HG03060 (cell line): Measurements from ENCODE around the gene FITM2.
"Not testable (repeated sequence)": the region's sequence is repeated elsewhere in the genome, so short reads cannot be mapped to it uniquely, and the experiment has no call there.

ENCODE experiments used
- ATAC-seq: cut with Tn5 transposase; IDR thresholded peaks from one replicate; pipeline ENCODE4 v1.9.1; 2021; ENCODE audit warnings: low read depth, moderate number of reproducible peaks; ENCODE audit not compliant: unreplicated experiment

Gene FITM2, protein sequence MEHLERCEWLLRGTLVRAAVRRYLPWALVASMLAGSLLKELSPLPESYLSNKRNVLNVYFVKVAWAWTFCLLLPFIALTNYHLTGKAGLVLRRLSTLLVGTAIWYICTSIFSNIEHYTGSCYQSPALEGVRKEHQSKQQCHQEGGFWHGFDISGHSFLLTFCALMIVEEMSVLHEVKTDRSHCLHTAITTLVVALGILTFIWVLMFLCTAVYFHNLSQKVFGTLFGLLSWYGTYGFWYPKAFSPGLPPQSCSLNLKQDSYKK

DNA sequence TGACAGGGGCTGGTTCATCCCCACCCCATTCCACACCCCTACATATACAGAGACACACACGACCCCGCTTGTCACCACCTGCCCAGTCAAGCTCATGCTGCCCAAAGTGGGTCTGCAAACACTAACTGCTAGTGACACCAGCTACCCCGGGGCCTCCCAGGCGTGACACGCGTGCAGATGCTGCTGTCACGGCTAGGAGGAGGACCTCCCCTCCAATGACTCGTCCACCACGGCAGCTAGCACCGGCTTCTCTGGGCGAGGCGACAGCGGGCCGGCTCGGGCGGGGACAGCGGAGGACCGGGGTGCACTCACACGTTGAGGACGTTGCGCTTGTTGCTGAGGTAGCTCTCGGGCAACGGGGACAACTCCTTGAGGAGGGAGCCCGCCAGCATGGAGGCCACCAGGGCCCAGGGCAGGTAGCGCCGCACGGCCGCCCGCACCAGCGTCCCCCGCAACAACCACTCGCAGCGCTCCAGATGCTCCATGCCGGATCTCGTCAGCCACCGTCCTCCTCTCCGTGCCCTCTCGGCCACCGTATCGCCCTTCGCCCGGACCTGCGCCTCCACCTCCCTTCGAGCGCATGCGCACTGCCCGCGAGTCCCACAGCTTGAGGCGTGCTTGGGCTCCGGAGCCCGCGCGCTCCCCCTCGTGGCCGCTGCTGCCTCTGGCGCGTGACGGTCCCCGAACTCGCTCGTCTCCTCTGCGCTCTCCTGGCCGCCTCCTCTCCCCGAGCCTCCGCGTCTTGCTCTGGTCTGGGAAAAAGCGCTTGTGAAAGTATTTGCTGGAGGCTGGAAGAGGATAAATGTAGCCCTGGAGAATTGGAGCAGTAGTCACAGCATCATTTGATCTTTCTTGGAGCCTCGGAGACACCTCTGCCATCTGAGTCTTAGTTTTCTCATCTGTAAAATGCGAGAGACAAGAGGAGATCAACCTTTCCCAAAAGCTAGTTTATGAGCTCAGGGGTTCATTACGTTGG, at the start of gene FITM2:
Gene FITM2 (minus strand): TSS at position 539 of the 976 bp plus-strand sequence. CDS start 54 bp downstream, at position 485.
- peak; percentile 63 for ATAC-seq

DNA sequence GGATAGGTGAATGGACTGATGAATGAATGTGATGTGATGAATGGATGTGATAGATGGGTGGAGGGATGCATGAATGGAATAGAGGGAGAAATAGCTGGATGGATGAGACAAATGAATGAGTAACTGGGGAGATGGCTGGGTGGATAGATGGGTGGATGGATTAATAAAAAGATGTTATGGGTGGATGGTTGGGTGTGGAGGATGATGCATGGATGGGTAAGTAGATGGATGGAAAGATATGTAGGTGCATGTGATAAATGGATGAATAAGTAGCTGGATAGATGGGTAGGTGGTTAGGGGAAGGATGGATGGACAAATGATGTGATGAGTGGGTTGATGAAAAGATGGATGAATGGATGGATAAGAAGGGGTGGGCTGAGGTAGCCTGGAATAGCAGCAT, 49.2 kb upstream of the FITM2 start:
- no peak for ATAC-seq

DNA sequence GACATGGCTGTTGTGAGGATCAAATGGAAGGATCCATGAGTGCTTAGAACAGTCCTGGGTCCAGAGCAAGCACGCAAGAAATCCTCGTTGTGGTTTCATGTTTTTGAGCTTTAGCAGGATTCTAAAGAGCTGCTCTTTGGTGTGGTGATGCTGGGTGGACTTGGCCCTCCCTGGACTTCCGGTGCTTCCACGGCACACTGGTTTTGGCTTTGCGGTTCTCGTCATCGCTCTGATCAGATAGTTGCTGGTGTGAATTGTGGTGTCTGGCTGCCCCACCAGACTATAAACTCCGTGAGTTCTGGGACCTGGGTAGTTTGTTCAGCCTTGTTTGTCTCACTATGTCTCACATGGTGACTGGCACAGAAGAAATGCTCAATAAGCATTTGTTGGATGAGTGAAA, 47.8 kb upstream of the FITM2 start:
- ATAC-seq: no peak

DNA sequence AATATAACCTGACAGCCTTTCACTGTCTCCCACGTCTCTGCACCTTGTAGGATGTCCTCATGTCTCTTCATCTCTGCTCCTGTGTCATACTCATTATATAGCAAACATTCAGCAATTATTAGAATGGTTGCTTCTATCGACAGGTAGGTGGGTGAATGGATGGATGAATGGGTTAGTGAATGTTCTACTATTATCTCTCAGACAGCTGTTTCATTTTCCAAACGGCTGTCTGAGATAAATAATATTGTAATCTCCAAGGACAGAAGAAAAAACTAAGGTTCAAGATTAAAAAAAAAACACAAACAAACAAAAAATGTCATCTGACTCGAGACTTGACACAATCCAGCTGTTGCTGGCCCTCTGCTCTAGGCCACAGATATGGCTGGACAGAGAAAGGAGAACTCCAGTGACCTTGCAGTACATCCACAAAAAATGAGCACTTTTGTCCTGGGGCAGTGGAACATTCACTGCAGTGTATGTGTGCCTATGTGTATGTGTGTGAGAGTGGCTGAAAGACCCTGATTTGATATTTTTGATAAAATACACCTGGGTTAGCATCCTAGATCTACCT, 46.6 kb upstream of the FITM2 start:
- ATAC-seq: no peak

DNA sequence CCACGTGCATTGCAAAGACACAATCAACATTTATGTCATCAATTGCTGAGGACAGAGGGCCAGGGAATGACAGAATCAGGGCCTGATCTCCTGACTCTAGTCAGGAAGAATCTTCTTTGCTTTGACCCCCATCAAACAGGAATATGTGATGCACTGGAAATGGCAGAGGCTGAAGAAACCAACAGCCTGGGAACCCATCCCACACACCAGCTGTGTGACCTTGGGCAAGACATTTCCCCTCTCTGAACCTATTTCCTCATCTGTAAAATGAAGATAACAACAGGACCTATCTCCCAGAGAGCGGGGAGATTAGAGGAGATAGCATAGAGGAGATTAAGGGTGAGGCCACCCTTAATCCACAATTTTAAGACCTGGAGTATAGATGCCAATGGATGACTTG, 46.0 kb upstream of the FITM2 start:
- no peak for ATAC-seq

DNA sequence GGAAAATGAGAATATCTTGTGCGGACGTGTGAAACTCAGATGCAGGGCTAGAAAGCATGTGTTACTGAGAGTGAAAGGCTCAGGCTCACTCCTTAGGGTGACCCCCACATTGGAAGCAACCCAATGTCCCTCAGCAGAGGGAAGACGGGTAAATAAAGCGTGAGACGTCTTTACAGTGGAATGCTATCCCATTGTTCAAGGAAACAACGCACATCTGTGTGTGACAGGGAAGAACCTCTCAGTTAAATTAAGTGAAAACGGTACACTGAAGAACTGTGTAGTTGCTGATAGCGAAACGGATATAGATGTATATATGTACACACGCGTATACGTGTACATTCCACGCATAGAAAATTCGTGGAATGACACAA, 45.3 kb upstream of the FITM2 start:
- no peak for ATAC-seq

DNA sequence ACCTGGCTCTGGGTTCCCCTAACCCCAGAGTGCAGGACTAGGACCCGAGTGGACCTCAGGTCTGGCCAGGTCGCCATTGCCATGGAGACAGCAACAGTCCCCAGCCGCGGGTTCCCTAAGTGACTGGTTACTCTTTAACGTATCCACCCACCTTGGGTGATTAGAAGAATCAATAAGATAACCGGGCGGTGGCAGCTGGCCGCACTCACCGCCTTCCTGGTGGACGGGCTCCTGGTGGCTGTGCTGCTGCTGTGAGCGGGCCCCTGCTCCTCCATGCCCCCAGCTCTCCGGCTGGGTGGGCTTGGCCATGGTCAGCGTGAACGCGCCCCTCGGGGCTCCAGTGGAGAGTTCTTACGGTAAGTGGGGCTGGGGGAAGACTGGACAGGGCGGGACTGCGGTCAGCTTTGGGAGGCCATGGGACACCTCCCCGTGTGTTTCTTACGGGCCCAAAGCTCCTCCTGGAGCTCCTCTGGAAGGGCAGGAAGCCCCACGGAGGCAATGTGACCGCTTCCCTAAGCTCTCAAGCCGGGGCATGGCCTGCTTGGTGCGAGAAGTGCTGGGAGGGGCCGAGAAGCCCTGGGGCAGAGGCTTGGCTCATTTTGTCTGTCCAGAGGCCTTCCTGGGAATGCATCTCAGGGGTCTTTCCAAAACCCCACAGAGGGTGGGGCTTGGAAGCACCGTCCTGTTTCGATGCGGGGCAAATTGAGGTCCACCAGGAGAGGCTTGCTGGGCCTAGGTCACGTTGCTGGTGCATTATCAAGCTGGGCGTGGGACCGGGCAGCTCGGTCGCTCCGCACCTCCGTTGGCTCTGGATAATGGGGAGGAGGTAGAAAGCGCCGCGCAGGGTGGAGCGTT, 44.7 kb upstream of the FITM2 start, which contains the start of gene HNF4A:
Gene HNF4A (plus strand): TSS at position 202 of the 855 bp plus-strand sequence. CDS start 106 bp downstream, at position 308.
- ATAC-seq: no peak

DNA sequence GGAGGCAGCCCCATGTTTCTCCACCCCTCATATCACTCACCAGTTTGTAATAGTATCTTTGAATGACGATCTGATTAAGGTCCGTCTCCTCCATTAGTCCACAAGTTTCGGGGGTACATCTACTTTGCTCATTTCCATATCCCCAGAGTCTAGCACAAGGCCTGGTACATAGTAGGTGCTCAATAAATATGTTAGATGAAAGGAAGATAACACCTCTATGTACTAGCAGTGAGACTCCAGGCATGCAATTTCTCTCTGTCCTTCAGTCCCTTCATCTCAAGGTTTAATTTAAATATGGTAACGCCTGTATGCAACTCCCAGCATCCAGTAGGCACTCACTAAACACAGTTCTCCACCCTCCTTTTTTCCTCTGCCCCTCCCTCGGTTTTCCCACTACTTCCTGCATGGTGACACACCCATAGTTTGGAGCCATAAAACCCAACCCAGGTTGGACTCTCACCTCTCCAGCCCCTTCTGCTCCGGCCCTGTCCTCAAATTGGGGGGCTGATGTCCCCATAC, 44.0 kb upstream of the FITM2 start:
- no peak for ATAC-seq

DNA sequence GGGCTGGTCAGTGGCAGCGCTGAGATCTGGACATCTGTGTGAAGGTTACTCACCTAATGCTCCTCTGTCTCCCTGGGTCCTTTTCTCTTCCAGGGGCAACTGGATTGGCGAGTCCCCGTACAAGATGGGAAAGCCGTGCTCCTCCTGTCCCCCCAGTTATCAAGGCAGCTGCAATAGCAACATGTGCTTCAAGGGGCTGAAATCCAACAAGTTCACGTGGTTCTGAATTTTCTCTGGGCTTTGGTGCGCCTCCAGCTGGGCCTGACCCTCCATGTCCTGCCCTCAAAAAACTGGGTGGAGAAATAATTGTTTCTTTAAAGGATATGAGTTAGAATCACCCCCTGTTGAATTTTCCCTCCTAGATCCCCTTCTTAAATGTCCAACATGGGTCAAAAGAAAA, 39.6 kb upstream of the FITM2 start:
- no peak for ATAC-seq

DNA sequence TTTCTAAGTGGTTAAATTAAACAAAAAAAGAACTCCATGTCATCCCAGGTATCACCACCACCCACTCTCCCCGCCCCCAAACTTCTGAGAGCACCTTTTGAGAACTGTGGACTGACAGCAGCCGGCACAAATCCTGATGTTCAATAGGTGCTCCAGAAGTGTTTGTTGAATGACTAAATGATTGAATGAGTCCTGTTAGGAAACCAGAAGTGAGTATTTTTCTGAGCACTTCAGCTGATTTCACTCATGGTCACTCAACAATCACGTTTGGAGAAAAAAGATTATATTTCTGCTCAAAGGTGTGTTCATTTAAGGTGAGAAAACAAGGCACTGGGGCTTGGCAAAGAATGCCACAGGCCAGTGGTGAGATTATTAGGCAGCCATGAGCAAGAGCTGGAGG, 38.3 kb upstream of the FITM2 start:
- no peak for ATAC-seq

DNA sequence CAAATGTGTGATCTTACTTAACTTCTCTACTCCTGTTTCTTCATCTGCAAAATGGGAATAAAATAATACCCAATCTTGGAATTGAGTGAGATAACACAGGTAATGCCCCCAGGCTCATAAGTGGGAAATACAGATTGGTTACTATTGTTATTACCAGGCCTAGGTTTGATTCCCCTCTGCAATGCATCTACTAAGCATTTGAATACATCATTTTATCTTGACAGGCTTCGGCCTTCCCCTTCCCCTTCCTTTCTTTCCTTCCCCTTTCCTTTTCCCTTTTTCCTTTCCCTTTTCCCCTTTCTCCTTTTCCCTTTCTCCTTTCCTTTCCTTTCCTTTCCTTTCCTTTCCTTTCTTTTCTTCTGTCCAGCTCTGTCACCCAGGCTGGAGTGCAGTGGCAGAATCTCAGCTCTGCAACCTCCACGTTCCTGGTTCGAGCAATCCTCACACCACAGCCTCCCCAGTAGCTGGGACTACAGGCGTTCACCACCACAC, 37.2 kb upstream of the FITM2 start:
- no peak for ATAC-seq

DNA sequence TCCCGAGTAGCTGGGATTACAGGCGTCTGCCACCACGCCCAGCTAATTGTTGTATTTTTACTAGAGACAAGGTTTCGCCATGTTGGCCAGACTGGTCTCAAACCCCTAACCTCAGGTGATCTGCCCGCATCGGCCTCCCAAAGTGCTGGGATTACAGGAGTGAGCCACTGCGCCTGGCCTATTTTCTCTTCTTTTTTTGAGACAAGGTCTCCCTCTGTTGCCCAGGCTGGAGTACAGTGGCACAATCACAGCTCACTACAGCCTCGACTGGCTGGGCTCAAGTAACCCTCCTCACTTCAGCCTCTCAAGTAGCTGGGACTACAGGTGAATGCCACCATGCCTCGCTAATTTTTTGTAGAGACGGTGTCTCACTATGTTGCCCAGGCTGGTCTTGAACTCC, 34.9 kb upstream of the FITM2 start:
- not testable (repeated sequence) for ATAC-seq

DNA sequence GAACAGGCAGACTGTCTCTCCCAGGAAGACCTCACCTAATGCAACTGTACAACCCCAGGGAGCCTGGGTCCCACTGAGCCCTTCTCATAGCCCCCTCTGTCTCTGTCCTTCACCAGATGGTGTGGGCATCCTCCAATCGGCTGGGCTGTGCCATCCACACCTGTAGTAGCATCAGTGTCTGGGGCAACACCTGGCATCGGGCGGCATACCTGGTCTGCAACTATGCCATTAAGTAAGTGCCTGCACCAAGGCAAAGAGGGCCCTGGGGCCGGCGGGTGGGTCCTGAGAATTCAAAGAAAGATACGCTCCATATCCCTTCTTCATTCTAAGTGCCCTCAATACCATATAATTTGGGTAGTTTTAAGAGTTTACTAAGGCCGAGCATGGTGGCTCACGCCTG, 34.1 kb upstream of the FITM2 start:
- no peak for ATAC-seq

DNA sequence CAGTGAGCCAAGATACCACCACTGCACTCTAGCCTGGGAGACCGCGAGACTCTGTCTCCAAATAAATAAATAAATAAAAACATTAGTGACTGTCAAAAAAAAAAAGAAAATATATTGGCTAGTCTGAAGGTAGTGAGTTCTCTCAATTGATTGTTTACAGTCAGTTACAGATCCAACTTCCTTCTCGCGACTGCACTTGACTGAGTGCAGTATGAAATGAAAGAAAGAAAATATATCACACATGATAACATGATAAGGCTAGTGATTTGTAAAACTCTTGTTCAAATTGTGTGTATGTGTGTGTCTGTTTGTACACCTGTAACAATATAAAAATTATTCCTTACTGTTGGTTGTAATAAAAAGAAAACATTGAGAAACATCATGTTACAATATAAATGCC, 33.7 kb upstream of the FITM2 start:
- ATAC-seq: no peak

DNA sequence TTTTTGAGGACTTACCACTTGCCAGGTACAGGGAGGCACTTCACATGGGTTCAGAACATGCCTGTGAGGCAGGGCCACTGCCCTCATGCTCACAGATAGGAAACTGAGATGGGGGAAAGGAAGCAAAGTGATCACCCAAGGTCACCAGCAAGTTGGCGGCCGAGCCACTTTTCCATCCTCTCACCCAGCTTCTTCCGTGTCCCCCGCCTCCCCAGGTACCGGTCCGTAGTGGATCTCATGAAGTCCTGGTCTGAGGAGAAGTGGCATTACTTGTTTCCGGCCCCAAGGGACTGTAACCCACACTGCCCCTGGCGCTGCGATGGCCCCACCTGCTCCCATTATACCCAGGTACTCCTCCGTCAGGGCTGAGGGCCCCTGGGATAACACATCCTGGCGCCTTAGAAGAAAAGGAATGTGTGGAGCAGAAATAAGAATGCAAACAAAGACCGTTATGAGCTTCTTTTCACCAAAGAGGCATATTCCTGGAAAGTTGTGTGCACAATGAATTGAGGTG, 32.2 kb upstream of the FITM2 start:
- ATAC-seq: no peak

DNA sequence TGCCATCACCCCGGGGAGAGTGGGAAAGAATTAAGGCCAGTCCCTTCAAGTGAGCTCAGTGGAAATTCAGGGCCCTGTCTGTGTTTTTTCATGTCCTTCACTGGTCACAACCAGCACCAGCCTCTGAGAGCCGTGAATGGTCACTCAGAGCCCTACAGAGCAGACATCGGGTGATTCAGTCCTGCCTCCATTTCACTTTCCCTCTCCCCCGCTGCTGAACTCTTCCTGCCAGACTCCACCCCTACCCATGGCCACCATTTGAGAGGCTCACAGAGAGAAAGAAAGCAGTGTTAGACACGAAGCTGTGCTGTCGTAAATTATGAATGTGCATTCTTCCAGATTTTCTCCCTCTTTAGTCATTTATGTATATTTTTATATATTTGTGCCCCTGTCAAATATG, 31.2 kb upstream of the FITM2 start:
- no peak for ATAC-seq

DNA sequence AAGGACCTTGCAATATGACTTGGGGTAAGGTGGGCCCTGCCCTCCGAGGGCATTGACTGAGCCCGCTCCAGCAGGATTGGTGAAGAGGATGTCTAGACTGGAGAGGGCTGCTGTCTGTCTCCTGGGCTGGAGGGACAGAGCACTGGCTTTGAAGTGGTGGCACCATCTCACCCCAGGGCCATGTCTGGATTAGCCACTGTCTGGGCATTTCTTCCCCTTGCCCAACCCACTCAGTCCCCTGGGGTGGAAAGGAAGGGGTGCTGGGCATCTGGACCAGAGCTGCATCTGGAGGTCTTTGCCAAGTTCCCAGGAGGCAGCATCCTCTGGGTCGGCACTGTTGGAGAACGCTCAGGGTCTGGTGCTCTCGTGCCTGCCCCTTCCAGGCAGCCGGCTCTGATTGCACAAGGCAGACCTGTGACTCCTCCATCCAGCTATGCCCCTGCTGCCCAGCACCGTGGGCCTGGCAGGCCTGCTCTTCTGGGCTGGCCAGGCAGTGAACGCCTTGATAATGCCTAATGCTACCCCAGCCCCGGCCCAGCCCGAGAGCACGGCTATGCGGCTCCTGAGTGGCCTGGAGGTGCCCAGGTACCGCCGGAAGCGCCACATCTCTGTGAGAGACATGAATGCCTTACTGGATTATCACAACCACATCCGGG, 25.9 kb upstream of the FITM2 start, which contains the start of gene R3HDML:
Gene R3HDML (plus strand): TSS at position 319 of the 656 bp plus-strand sequence. CDS start 115 bp downstream, at position 434.
- ATAC-seq: no peak

DNA sequence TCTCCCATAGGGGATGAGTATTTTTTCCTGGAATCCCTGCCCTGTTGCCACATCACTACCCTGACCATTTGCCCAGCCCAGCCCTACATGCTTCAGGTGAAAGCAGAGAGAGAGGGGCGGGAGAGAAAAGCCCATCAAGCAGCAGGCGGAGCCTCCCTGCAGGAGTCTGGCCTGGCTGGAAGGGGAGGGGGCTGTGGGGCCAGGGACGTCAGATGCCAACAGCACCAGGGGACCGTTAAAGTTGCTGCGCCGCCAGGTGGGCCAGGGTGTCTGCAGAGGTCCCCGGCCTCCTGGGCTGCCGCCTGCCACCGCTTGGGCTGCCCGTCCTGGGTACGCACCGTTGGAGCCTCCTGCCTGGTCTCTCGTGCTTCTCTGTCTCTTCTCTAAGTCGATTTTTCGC, 25.1 kb upstream of the FITM2 start:
- ATAC-seq: no peak

DNA sequence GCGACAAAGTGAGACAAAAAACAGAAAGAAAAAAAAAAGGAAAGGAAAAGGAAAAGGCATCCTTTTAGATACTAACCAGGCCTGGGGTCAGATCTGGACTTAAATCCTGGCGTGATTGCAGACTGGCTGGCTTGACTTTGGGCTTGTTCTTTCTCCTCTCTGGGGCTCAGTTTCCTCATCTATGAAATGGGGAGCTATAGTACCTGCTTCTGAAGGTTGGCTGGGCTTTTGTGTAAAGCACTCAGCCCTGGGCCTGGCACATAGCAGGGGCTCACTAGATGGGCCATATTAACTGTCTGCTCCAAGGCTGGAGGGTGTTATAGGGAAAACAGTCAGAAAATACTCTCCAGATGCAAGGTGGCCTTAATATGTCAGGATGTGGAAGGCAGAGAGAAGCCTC, 24.7 kb upstream of the FITM2 start:
- ATAC-seq: no peak
